ENCODE results near the gene GRM7. TPM values are rescaled to one million over a fixed set of nuclear protein-coding genes. Genes with fewer than 3 reads are reported as not detected.

The GRM7 gene
- total RNA-seq, 2 experiments from 2014 or later: not detected

DNA sequence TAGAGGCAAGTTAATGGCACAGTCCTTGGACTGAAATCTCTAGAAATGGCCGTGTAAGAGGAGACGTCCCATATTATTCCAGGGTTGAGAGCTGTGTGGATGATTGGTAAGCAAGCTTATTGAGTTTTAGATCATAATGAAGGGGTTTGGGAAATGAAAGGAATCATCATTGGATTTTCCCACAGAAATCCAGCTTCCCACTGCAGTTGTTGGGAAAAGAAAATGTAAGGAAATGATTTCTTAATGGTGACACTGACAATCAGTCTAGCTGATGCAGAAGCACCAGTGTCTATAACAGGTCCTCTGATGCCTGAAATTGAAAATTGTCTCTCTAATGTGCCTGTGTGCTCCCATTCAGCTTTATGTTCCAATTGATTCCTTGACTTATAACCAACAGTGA lies 728.6 kb downstream of the GRM7 start:
- H3K4me3 Mint-ChIP-seq: no peak overlapping the region
- TF ChIP-seq, protein P1, sequence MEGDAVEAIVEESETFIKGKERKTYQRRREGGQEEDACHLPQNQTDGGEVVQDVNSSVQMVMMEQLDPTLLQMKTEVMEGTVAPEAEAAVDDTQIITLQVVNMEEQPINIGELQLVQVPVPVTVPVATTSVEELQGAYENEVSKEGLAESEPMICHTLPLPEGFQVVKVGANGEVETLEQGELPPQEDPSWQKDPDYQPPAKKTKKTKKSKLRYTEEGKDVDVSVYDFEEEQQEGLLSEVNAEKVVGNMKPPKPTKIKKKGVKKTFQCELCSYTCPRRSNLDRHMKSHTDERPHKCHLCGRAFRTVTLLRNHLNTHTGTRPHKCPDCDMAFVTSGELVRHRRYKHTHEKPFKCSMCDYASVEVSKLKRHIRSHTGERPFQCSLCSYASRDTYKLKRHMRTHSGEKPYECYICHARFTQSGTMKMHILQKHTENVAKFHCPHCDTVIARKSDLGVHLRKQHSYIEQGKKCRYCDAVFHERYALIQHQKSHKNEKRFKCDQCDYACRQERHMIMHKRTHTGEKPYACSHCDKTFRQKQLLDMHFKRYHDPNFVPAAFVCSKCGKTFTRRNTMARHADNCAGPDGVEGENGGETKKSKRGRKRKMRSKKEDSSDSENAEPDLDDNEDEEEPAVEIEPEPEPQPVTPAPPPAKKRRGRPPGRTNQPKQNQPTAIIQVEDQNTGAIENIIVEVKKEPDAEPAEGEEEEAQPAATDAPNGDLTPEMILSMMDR (IDR thresholded peaks at IDR 0.05): no peak
- H3K4me1 ChIP-seq (ENCODE audit: insufficient read depth, low read length): no peaks in the 10 kb centered on the region
- H3K9me3 ChIP-seq (ENCODE audit: control insufficient read depth in 1 of 2, insufficient read depth in 1 of 2, low read length in 2 of 2): no peaks in the 10 kb centered on the region
- no peak overlapping the region for H3K27ac ChIP-seq (ENCODE audit: low read depth in 1 of 2, low read length in 2 of 2)
- H3K27ac Mint-ChIP-seq: no peak overlapping the region
- no peak overlapping the region for H3K4me3 ChIP-seq (ENCODE audit: low read length)
- no peaks in the 10 kb centered on the region for H3K36me3 Mint-ChIP-seq (ENCODE audit: low read depth)
- no peaks in the 10 kb centered on the region for H3K9me3 Mint-ChIP-seq
- no peaks in the 10 kb centered on the region for H3K4me1 Mint-ChIP-seq (ENCODE audit: low read depth)
- ChIA-PET POLR2A (no interaction called here), CTCF (no interaction called here)
- no peak for DNase-seq
- no peaks in the 10 kb centered on the region for H3K27me3 ChIP-seq (ENCODE audit: control insufficient read depth in 1 of 2, insufficient read depth in 2 of 2, low read length in 2 of 2)
- H3K27me3 Mint-ChIP-seq: no peaks in the 10 kb centered on the region
- no peak for ATAC-seq (ENCODE audit: poor library complexity)
- no peaks in the 10 kb centered on the region for H3K36me3 ChIP-seq (ENCODE audit: insufficient read depth, low read length)
- intact Hi-C loops (cut with DNase I, micrococcal nuclease): no loop called here

DNA sequence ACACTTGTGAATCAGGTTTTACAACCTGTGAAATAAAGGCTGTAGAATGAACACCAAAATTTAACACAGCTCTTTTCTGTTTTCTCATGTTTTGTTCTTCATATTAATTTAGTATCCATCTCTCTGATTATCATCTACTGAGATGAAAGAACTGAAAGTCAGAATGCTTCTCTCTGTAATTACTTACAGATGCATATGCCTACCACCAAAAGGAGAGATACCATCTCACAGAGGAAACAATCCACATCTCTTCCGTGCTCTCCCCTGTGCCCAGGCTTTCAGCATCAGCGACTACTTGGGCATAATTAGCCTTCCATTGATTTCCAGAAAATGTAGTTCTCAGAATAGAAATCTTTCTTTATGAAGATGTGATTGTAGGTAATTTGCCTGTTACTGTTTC lies 741.4 kb downstream of the GRM7 start:
- intact Hi-C loops (cut with DNase I, micrococcal nuclease): no loop called here

DNA sequence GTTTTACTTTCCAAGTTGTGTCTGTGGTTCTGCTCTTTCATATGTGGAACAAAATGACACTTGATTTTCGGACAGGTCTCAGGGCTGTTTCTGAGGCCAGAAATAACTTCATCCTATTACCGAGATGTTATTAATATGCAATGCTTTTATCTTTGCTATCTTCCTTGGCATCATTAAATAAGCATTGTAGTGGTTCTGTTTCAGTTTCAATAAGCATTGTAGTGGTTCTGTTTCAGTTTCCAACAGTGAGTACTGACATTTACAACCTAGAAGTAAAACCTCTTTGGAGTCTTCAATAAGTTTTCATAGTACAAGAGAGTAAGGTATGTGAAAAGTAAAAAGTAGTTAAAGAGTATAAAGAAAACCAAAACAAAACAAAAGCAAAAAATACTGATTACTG lies 746.2 kb downstream of the GRM7 start:
- Histone ChIP-seq H3K4me1 (ENCODE audit: insufficient read depth, low read length) (no peaks in the 10 kb centered on the region), H3K4me3 (ENCODE audit: low read length) (no peak overlapping the region), H3K9me3 (ENCODE audit: control insufficient read depth in 1 of 2, insufficient read depth in 1 of 2, low read length in 2 of 2) (no peaks in the 10 kb centered on the region), H3K27me3 (ENCODE audit: control insufficient read depth in 1 of 2, insufficient read depth in 2 of 2, low read length in 2 of 2) (no peaks in the 10 kb centered on the region), H3K27ac (ENCODE audit: low read depth in 1 of 2, low read length in 2 of 2) (no peak overlapping the region), H3K36me3 (ENCODE audit: insufficient read depth, low read length) (no peaks in the 10 kb centered on the region)
- ChIA-PET POLR2A (no interaction called here), CTCF (interaction anchor here (0.6 kb wide), 1 partner anchor 72 kb away, joined by 3 read pairs; no protein-coding TSS in a partner anchor)
- intact Hi-C loops (cut with DNase I, micrococcal nuclease): no loop called here
- Mint-ChIP-seq H3K36me3 (ENCODE audit: low read depth) (no peaks in the 10 kb centered on the region), H3K27ac (no peak overlapping the region), H3K4me3 (no peak overlapping the region), H3K9me3 (no peaks in the 10 kb centered on the region), H3K27me3 (no peaks in the 10 kb centered on the region), H3K4me1 (ENCODE audit: low read depth) (no peaks in the 10 kb centered on the region)
- TF ChIP-seq, protein P1 (IDR thresholded peaks at IDR 0.05): no peak
- no peak for DNase-seq
- no peak for ATAC-seq (ENCODE audit: poor library complexity)

More for the DNA sequence above, 741.4 kb downstream of the GRM7 start:
- H3K36me3 ChIP-seq (ENCODE audit: insufficient read depth, low read length): no peaks in the 10 kb centered on the region
- no peak for ATAC-seq (ENCODE audit: poor library complexity)
- no peaks in the 10 kb centered on the region for H3K27me3 ChIP-seq (ENCODE audit: control insufficient read depth in 1 of 2, insufficient read depth in 2 of 2, low read length in 2 of 2)
- H3K9me3 ChIP-seq (ENCODE audit: control insufficient read depth in 1 of 2, insufficient read depth in 1 of 2, low read length in 2 of 2): no peaks in the 10 kb centered on the region
- no peak overlapping the region for H3K27ac Mint-ChIP-seq
- no peaks in the 10 kb centered on the region for H3K36me3 Mint-ChIP-seq (ENCODE audit: low read depth)
- H3K4me3 Mint-ChIP-seq: no peak overlapping the region
- DNase-seq: no peak
- H3K4me1 Mint-ChIP-seq (ENCODE audit: low read depth): no peaks in the 10 kb centered on the region
- ChIA-PET POLR2A (no interaction called here), CTCF (no interaction called here)
- H3K4me1 ChIP-seq (ENCODE audit: insufficient read depth, low read length): no peaks in the 10 kb centered on the region
- no peak overlapping the region for H3K27ac ChIP-seq (ENCODE audit: low read depth in 1 of 2, low read length in 2 of 2)
- TF ChIP-seq, protein P1 (IDR thresholded peaks at IDR 0.05): no peak
- no peaks in the 10 kb centered on the region for H3K9me3 Mint-ChIP-seq
- H3K27me3 Mint-ChIP-seq: no peaks in the 10 kb centered on the region
- H3K4me3 ChIP-seq (ENCODE audit: low read length): no peak overlapping the region
